GM12892 (cell line): ENCODE results near the gene EXOC4.

Experiments used
- POLR2A ChIP-seq: IDR thresholded peaks from 2 replicates; pipeline ENCODE4 v1.6.1; 2011; ENCODE audit warnings: low read depth, low read length, control low read depth
- POLR2AphosphoS5 ChIP-seq: IDR thresholded peaks from 2 replicates; pipeline ENCODE4 v1.6.1; 2011; ENCODE audit warnings: low read depth, low read length, control low read depth
- TAF1 ChIP-seq: IDR thresholded peaks from 2 replicates; pipeline ENCODE4 v1.6.1; 2011; ENCODE audit warnings: low read depth, mild to moderate bottlenecking, control low read depth, low read length, borderline replicate concordance

- no peak for TF ChIP-seq POLR2A
- TF ChIP-seq POLR2AphosphoS5 = no peak
- no peak for TF ChIP-seq TAF1
Measured at GRCh38 chr7:133448012-133448411, 195.1 kb downstream of the EXOC4 start.
